KBM-7 (cell line): ENCODE results near the gene C6orf89.
"Not testable (repeated sequence)": the region's sequence is repeated elsewhere in the genome, so short reads cannot be mapped to it uniquely, and the experiment has no call there.

ENCODE experiments used
- DNase-seq: peaks from one replicate; pipeline ENCODE4 v3.0.0-alpha.2; 2015
- in situ Hi-C: fragments of 300-500 bp; cut with MboI; formaldehyde crosslinking; loops from 2 replicates; pipeline ENCODE4 v1.14.3; 2020; ENCODE audit warnings: low sequenced_read_pairs, low pct_unique_long_range_greater_than_20kb, mixed read lengths

C6orf89 gene

DNA sequence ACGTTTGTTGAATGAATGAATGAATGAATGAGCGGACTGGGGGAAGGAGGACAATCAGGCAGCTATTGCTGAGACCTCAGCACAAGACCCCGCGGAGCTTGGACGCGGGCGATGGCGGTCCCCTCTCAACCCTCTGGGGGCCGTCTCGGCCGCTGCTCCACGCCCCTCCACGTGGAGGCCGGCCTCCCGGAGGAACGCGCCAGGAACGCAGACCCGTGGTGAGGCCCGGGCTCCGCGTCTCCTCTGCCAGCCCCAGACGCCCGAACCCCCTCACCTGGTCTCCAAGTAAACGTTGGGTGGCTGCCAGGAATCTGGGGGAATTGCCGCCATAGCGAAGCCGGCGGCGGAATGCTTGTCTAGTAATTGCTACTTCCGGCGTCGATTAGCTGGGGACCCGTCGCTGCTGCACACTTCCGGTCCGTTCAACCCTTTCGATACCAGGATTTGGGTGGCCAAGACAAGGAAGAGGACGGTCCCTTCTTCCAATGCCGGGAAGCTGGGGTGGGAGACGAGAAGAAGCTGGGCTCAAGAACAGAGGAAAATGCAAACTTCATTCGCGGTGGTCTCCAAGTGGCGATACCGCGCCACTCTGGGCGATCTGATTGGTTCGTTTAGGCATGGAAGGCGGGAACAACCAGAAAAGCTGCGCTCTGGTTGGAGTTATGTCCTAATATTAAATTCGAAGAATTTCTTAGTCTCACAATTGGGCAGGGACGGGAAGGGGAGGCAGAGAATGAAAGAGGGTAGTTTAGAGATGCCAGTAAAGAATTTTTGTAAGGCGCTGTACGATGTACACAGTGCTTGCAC, 11.1 kb upstream of the C6orf89 start, which contains the start of gene PPIL1:
Gene PPIL1, minus strand, starts transcription at position 361 of the 807 bp plus-strand sequence. Its CDS starts 31 bp downstream, at position 330.
- in situ Hi-C loops: no loop called here
- DNase-seq: peak; percentile 93

DNA sequence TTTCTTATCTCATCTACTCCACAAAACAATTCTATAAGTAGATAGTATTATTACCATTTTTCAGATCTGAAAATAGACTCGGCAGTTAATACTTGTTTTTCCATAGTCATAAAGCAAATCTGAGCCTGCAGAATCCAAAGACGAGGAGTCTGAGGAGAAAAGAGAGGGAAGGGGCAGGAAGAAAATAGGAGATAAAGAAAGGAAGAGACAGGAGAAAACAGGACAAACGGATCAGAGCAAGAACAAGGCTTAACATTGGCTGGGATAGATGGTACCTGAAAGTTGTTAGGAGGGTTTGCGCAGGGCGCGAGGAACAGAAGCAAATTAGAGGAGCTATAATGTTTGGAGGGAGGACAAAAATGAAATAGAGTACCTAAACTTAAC, 10.5 kb upstream of the C6orf89 start:
- no peak for DNase-seq
- in situ Hi-C loops: no loop called here

DNA sequence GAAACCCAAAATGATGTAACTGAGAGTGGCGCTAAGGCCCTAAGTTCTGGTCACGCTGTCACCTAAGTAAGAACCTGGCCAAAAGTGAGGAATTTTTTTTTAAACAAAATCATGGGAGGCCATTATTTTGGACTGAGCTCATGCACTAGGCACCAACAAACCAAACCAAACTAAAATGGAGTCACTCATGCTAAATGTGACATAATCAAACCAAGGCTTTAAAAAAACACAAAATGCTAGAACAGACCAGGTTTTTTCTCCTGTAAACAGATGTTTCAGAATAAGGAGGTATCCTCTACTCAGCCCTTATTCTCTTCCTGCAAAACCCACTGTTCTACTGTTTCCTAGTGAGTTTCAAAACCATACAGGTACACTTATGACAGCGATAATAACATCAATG, 1.1 kb upstream of the C6orf89 start:
- no peak for DNase-seq
- in situ Hi-C loops: no loop called here

DNA sequence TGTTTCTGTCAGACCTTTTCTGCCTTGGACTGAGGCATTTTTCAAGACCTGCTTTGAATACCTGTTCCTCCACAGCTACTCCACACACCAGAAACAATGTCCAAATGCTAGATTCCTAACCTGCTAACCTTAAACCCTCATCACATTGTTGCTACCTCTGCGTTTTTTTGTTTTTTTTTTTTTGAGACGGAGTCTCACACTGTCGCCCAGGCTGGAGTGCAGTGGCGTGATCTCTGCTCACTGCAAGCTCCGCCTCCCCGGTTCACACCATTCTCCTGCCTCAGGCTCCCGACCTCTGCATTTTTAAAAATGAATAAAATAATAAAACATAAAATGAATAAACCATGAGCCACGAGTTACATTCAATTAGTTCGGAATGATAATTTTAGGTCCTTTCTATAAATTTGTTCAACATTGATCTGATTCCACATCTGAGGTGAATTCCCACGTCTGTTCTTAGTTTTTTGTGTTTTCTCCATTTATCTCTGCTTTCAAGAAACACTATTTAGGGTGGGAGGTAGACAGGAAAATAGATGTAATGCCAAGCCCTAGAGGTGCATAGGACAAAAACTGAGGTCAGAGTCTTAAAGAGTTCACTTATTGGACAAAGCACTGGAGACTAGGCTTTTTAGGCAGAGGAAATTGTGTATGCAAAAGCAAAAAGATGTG, 1.3 kb downstream of the C6orf89 start:
- no peak for DNase-seq
- in situ Hi-C loops: no loop called here

DNA sequence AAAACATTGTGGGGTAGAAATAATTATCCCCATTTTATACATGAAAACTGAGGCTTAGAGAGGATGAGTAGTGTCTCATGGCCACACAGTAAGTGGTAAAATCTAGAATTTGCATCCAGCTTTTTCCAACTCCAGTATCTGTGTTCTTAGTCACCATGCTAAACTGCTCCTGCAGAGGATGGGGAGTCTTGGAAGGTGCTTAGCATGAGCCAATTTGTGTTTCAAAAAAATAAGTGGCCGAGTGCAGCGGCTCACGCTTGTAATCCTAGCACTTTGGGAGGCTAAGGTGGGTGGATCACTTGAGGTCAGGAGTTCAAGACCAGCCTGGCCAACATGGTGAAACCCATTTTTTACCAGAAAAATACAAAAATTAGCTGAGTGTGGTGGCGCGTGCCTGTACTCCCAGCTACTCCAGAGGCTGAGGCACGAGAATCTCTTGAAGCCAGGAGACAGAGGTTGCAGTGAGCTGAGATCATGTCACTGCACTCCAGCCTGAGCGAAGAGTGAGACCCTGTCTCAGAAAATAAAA, 2.4 kb downstream of the C6orf89 start:
- in situ Hi-C loops: no loop called here
- DNase-seq: no peak

DNA sequence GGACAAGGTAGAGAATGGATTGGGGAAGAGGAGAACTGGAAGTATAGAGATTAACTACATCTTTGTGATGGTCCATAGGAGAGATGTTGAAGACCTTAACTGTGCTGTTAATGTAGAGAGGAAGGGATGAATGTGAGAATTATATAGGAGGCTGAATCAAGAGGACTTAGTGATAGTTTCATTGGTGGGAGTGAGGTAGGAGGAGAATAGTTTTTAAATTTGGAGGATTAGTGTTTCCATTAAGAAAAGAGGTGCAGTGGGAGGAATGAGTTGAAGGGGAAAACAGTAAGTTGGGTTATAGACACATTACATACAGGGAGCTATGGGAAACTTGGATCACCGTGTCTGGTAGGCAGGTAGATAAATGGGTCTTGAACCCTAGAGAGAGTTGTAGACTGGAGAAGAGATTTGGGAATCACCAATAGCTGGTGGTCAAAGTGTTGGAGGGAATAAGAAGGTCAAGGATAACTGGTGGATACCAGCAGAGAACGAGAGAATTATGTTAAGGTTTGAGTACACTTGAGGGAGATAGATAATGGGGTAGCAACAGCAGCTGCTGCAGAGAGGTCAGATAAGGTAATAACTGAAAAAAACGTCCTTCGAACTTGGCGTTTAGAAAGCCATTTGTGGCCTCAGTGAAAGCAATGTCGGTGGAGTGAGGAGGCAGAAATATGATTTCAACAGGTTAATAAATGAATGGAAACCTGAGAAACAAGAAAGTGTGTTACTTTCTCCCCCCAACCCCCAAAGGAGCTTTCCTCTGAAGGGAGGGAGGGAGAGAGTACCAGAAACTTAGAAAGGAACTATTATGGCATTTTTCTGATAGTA, 3.1 kb downstream of the C6orf89 start:
- in situ Hi-C loops: no loop called here
- DNase-seq: no peak

DNA sequence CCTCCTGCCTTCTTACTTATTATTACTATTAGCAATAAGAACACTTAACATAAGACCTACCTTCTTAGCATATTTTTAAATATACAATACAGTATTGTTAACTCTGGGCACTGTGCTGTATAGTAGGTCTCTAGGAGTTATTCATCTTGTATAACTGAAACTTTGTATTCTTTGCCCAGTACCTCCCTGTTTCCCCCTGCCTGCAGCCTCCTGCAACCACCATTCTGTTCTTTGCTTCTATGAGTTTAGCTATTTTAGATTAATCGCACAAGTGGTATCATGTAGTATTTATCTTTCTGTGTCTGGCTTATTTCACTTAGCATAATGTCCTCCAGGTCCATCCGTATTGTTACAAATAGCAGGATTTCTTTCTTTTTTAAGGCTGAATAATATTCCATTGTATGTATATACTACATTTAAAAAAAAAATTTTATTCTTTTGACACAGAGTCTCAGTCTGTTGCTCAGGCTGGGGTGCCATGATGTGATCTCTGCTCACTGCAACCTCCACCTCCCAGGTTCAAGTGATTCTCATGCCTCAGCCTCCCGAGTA, 4.4 kb downstream of the C6orf89 start:
- in situ Hi-C loops: no loop called here

DNA sequence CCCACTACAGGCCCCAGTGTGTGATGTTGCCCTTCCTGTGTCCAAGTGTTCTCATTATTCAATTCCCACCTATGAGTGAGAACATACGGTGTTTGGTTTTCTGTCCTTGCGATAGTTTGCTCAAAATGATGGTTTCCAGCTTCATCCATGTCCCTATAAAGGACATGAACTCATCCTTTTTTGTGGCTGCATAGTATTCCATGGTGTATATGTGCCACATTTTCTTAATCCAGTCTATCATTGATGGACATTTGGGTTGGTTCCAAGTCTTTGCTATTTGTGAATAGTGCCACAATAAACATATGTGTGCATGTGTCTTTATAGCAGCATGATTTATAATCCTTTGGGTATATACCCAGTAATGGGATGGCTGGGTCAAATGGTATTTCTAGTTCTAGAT, 5.4 kb downstream of the C6orf89 start:
- DNase-seq, in situ Hi-C loops: not testable (repeated sequence)

More for the DNA sequence above, 4.4 kb downstream of the C6orf89 start:
- no peak for DNase-seq

DNA sequence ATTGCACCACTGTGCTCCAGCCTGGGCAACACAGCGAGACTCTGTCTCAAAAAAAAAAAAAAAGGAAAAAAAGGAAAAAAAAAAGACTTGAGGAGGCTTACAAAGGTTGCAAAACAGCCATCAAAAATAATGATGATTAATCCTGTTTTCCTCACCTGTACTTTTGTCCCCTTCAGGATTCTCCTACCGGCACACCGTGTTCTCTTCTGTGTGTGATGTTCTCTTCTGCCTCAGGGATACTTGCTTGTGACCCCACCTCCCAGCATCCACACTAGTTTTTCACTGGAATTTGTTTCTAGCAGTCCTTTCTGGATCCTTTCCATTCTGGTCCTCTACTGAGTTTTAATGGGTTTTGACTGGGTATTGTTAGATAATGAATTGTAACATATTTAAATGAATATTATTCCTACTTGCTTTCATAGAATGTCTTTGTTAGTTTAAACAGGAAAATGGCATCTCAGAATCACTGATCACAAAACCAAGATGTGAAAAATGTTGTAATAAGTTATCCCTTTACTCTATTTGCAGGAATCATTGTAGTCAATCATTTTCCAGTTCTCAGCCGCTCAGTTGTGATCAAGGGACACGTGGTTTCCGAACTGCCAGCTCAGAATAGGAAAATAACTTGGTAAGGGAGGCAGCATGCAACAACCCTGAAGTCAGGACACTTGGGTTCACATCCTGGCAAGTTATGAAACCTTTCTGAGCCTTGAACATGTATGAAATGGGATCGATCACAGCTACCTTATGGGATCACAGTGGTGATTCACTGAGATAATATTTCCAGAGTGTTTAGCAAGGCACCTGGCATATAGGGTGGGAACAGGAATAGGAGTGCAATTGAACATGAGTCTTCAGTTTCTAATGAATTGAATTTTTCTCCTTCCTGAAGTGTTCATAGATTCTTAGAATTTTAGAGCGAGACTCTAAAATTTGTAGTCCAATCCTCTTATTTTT, 8.5 kb downstream of the C6orf89 start:
- DNase-seq: no peak
- in situ Hi-C loops: no loop called here

DNA sequence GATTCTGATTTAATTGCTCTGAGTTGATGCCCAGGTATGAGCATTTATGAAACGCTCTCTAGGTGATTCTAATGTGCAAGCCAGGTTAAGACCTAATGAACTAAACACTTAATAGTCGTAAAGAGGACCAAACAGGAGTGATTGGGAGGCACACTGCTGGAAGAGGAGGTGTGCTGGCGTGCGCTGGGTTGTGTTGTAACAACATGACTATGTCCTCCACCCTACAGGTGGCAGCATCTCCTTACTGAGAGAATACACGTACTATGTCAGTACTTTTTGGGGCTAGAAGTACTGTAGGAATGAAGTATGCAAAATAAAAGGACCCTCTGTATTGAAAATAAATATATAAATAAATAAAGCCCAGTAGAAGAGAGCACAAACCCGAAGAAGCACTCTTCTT, 11.9 kb downstream of the C6orf89 start:
- in situ Hi-C loops: no loop called here
- DNase-seq: peak; percentile 27

DNA sequence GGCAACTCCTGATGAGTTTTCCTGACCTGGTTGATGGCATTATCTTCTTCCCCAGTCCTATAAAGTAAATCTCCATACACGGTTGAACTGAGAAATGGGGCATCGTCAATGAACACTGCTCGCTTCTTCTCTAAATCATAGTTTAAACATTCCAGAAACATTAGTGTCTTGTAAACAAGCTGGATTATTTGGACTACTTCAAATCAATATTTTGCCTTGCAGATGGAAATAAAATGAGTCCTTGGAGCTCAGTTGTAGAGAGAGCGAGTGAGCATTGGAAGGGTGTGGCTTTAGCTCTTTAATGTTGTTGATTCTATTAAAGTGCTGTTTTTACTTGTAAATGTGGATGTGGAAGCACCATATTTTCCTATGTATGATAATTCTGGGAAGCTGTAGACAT, 18.4 kb downstream of the C6orf89 start:
- DNase-seq: no peak
- in situ Hi-C loops: no loop called here

DNA sequence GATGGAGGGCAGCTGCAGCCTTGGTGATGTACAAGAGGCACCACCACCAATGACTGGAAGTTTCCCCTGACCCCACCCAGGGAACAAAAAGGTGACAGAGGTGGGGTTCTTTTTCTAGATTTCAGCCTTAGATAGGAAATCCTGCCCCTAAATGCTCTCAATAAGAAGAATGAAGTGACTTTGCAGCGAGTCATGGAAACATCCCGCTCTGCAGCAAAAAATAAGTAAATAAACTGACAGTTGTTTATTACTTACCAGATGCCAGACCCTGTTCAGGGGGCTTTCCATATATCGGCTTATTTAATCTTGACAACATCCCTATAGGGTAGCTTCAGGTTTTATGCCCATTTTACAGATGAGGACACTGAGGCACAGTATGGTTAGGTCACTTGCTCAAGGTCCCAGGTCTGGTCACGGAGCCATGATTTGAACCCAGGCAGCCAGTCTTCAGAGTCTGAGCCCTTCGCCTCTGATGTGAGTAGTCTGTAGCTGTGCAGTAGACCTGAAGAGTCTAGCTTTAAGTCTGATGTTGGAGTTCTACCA, 19.2 kb downstream of the C6orf89 start:
- in situ Hi-C loops: no loop called here
- no peak for DNase-seq

DNA sequence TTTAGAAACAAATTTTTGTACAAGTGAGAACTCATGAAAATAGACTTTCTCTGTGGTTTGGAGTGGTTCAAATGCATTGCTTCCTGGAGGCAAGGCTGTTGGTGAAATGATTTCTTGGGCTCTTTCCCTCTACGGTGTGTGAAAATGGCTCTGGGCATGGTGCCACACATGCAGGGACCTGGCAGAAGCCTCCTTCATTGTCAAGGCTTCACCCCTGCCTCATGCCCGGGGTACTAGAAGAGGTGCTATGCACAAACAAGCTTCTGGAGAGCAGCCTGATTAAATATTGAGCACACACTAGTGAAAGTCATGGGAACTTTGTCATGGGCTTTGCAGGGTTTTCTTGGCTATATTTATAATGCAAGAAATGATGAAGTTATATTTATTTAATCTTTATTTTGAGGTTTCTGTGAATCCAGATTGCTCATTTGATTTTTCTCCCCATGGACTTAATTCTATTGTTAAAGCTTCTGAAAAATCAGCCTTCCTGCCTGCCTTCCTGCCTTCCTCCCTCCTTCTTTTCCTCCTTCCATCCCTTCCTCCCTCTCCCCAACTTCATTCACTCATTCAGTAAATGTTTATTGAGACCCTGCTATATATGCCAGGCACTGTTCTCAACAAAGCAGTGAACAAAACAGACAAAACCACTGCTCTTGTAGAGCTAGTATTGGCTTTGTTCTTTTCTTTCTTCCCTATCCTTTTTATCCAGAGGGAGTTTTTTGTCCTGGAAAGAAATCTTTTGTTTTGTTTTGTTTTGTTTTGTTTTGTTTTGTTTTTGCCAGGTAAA, 21.0 kb downstream of the C6orf89 start:
- no peak for DNase-seq
- in situ Hi-C loops: no loop called here

DNA sequence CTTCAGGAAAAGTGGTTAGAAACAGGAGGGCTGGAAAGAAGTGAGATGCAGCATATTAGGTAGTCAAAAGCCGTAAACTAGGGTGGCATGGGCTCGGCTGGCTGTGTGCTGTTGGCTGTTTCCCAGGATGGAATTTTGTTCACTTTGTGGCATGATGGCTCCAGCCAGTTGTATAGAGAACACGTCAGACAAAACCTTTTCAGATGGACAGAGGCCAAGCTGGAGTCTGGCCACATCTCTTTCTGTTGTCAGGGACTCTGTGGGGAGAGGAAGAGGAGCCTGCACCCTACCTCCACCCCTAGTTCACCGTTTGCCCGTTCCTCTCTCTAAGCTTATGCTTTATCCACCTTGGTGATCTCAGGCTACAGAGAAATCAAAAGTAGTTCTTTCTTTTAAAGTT, 22.0 kb downstream of the C6orf89 start:
- no peak for DNase-seq
- in situ Hi-C loops: no loop called here

DNA sequence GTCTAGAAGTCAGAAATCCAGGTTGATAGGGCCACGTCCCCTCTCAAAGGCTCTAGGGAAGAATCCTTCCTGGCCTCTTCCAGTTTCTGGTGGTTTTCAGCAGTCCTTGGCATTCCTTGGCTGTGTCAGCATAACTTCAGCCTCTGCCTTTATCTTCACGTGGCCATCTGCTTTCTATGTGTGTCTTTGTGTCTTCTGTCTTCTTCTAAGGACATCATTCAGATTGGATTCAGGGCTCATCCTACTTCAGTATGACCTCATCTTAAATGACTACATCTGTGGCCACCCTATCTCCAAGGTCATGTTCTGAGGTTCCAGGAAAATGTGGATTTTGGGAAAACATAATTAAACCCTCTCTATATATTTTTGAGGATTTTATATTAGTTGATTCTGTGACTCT, 23.0 kb downstream of the C6orf89 start:
- in situ Hi-C loops: no loop called here
- no peak for DNase-seq

DNA sequence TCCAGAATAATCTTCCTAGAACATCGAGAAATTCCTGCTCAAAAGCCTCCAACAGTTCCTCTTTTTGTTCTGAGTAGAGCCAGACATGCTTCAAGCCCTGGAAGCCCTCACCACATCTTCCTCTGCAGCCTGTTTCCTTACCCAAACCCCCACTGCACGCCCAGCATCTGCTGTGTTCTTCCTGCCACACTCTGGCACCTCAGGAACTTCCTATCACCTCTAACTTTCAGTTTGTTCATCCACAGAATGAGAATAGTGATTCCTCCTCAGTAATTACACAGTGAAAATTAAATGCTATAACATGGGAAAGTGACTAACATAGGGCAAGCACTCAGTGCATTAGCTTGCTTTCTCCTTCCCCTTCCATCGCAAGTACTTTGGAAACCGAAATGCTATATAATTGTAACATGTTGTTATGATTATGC, 26.3 kb downstream of the C6orf89 start:
- DNase-seq: peak; percentile 92
- in situ Hi-C loops: no loop called here

DNA sequence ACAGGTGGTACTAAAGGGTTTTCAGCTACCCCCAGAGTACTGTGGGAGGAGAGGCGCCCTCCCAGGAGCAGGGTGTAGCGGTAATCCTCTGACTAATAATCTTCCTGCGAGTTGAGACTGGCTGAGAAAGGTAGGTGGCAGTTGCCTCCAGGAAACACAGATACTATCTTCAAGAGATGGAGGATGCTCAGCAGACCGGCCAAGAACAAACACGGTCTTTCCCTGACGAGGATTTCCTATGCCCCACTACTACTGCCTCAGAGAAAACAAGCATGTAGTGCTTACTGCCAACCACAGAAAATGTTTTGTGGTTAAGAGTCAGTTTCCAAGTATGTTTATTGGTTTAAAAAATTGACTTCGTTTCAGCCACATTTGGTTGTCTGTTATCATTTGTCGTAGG, 26.8 kb downstream of the C6orf89 start:
- peak; percentile 55 for DNase-seq
- in situ Hi-C loops: no loop called here
